HG03521 (cell line): Measurements from ENCODE around the gene RHBDD1.

Experiments used
- ATAC-seq: cut with Tn5 transposase; IDR thresholded peaks from one replicate; pipeline ENCODE4 v1.9.1; 2021; ENCODE audit warnings: mild to moderate bottlenecking, moderate library complexity; ENCODE audit not compliant: unreplicated experiment

Gene RHBDD1

DNA sequence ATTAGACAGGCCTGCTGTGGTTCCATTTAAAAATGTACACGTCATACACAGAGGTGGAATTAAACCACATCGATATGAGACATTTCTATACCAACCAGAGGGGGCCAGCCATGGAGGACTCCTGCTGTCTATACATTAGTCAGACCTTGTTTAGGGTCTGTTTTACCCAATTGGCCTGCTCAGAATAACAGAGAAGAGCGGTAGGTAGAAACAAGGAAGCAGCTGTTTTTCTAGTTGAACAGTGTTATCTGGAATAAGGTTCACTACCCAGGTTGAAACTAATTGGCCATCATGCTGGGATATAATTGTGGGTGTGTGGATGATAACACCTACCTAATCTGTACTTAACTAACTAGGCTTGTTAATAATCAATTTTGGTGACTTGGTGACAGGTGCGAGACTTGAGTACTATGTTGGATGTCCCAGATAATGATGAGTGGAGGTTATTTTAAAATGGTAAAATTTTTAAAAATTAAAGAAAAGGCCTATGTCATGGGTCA lies 47.5 kb downstream of the RHBDD1 start:
- no peak for ATAC-seq

GRCh38 chr2:226884166-226884565 lies 48.3 kb downstream of the RHBDD1 start:
- ATAC-seq = no peak

- no peak for ATAC-seq
Measured at GRCh38 chr2:226885769-226886435, 50.0 kb downstream of the RHBDD1 start.

- ATAC-seq = no peak
Measured at GRCh38 chr2:226887940-226888339, 52.1 kb downstream of the RHBDD1 start.

- no peak for ATAC-seq
Measured at GRCh38 chr2:226888378-226888965, 52.6 kb downstream of the RHBDD1 start.

- no peak for ATAC-seq
Measured at GRCh38 chr2:226888971-226889370, 53.1 kb downstream of the RHBDD1 start.

DNA sequence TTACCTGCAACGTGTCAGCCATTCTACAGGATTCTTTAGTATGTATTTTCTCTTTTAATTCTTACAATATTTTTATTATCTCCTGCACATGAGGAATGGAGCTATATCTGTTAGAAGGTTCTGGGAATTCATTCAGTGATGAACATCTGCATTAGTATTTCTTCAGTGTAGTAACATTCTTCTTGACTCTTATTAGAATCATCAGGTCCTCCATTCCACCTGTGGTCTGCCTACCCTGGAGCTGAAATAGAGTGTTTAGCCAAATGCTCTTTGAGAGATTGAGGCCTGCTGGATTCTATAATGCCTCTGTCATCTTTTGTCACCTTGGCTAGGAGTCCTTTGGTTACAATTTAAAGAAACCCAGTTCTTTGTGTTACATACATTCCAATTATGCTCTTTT lies 54.4 kb downstream of the RHBDD1 start:
- no peak for ATAC-seq

DNA sequence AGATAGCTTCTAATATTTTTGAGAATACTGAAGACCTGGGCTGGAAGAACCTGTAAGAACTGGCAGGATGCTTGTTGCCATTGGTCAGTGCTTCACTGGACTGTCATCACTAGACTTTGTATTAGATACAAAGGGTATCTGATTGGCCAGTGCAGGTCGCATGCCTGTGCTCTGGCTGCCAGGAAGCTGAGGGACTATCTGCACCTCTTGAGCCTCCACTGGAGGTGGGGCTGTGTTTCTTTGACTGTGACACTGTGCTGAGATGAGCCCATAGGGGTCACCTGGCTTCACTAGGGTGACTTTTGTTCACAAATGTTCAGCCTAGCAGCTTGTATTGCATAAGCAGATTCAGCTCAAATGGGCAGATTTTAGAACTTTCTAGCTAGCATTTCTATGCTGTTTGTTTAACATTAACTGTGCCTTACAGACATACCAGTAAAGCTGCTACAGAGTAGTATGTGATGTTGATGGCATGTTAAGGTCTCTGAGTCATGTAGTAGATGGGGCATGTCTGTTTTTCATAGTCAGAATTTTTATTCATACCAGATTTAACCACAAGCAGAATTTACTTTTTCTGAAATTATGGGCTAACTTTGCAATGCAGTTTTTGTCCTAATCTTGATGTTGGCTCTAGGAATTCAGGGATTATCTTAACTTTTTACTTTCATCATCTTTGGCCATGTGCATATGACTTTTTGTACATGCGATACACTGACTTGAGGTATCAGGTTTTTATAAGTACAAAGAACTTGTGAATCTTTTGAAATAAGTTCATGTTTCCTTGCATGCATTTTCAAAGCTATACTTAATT lies 56.1 kb downstream of the RHBDD1 start:
- ATAC-seq = no peak

DNA sequence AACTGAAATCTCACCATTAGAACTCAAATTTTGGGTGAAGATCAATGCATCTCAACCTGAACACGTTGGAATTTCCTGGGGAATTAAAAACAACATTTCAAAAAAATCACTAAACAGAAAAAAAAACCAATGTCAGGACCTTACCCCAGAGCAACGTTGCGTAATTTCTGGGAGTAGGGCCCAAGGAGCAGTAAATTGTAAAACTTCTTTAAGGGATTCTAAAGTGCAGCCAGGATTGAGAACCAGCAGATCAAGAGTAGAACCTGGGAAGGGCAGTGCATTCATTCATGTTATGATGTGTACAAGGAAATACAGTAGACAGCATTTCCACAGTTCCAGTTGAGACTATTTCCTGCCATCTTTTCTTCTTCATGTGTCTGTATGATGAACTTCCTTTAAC lies 56.9 kb downstream of the RHBDD1 start:
- no peak for ATAC-seq

- no peak for ATAC-seq
Measured at GRCh38 chr2:226893216-226893615, 57.4 kb downstream of the RHBDD1 start.

- ATAC-seq = no peak
Measured at GRCh38 chr2:226894752-226895151, 58.9 kb downstream of the RHBDD1 start.

- ATAC-seq = no peak
Measured at GRCh38 chr2:226895579-226895978, 59.7 kb downstream of the RHBDD1 start.

- no peak for ATAC-seq
Measured at GRCh38 chr2:226898121-226898520, 62.3 kb downstream of the RHBDD1 start.

- ATAC-seq = no peak
Measured at GRCh38 chr2:226898897-226899296, 63.0 kb downstream of the RHBDD1 start.

DNA sequence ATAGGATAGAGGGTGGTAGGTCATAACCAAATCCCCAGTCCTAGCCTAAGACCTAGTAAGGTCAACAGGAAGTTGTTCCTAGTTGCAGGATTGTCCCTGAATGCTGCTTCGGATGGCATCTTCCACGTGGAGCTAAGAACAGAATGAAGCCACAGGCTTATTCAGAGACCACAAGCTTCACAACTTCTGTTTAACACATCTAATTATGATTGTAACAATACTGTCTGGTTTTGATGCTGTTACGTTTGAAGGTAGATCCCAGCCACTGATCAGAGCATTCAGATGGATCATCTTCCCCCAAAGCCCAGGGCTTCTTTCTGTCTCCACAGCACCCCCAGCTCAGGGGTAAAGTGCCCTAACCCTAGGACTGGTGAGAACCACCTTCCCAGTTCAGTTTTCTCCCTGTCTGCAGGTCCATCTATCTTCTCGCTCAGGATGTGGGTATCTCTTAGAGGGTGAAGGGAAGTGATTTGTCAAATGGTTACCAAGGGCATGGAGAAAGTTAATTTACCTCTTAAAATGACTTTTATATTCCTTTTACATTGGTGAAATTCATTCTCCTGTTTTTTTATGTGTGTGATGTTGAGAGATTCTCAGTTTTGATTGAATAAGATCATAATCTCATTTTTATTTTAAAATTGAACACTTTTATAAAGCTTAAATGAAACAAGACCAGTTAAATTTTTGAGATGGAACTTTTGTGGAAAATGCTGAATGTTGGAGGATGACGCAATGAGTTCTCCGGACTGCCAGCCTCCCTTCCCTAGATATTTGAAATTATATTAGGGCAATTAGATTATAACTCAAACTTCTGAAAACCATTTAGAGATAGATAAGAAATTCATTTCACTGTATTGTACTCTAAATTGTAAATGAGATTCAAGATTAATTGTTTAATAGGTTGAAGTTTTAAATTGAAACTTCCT lies 66.5 kb downstream of the RHBDD1 start:
- no peak for ATAC-seq

- ATAC-seq = no peak
Measured at GRCh38 chr2:226903179-226903578, 67.3 kb downstream of the RHBDD1 start.

DNA sequence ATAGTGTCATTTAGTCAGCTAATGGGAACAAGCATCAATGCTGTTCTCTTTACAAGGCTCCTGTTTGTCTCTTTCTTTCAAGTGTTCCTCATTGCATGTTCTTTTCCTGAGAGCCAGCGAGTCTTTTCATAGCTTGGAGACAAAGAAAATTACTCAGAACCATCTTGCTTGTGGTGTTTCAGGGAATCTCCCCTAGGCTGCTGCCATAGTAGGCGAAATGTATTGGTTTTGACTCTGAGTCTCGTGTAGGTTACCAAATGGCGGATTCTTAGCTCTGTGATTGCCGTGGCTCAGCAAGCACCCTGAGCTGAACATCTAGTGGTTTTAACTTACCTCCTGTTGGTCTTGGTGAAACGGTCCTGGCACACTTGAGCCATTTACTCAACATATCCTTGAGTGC lies 68.7 kb downstream of the RHBDD1 start:
- ATAC-seq = peak; percentile 39

- ATAC-seq = peak; percentile 6
Measured at GRCh38 chr2:226905718-226906117, 69.9 kb downstream of the RHBDD1 start.

- ATAC-seq = peak; percentile 83
Measured at GRCh38 chr2:226906163-226906693, 70.4 kb downstream of the RHBDD1 start.

DNA sequence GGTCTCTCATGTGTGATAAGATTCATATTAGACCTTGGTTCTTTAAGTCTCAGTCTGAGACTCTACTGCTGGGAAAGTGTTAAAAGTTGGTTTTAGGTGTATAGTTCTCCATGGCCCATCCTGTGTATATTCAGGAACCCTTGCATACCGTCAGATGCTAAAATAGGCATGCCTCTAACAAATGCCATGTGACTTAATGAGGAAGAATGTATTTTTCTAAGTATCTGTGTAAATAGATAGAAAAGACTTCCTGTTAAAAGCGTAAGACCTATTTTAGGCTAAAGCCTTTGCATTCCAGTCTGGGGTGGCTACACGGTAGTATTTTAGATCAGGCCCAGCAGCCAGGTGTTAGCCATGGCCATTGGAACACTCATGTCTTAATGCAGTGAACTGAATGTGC lies 73.3 kb downstream of the RHBDD1 start:
- no peak for ATAC-seq

DNA sequence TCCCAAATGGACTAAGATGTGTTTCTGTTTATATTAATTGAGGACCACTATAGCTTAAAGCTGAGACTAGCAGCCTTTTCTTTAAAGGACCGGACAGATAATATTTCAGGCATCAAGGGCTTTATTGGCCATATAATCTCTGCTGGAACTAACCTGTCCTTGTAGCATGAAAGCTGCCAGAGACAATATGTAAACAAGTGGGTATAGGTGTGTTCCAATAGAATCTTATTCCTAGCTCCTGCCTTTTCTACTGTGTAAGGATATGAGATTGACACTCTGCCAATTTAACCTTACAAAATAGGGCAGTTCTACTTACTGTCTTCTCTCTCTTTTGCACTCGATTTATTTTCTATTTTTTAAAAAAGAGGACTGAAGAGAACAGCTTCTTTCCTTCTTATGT lies 74.0 kb downstream of the RHBDD1 start:
- no peak for ATAC-seq
